Activated naive CD4-positive, alpha-beta T cell treated with anti-CD3 and anti-CD28 coated beads for 36 hours (primary cell): ENCODE results near the gene PTPRU. TPM values are rescaled to one million over a fixed set of nuclear protein-coding genes. Genes with fewer than 3 reads are reported as not detected.

Experiments
- CTCF ChIA-PET: fragments of 350-600 bp; sonication (Branson Sonifier 250); formaldehyde crosslinking; loops from one replicate; lab custom pipeline; 2021; ENCODE audit warnings: antibody characterized with exemption; lab: Charles Lee
- DNase-seq: peaks from one replicate; pipeline ENCODE4 v3.0.0-alpha.2; 2020
- H3K27ac Mint-ChIP-seq: one replicate; pipeline ENCODE4 v1.8.0; 2021; ENCODE audit warnings: mild to moderate bottlenecking, mixed read lengths
- H3K27me3 Mint-ChIP-seq: one replicate; pipeline ENCODE4 v1.8.0; 2021; ENCODE audit warnings: low read depth, mixed read lengths
- H3K36me3 Mint-ChIP-seq: one replicate; pipeline ENCODE4 v1.8.0; 2021; ENCODE audit warnings: low read depth, mixed read lengths
- H3K4me1 Mint-ChIP-seq: one replicate; pipeline ENCODE4 v1.8.0; 2021; ENCODE audit warnings: low read depth, mixed read lengths
- H3K4me3 Mint-ChIP-seq: one replicate; pipeline ENCODE4 v1.8.0; 2021; ENCODE audit warnings: mild to moderate bottlenecking, moderate library complexity, mixed read lengths
- H3K9me3 Mint-ChIP-seq: one replicate; pipeline ENCODE4 v1.8.0; 2021; ENCODE audit warnings: mixed read lengths
- intact Hi-C: fragments of 100-400 bp; cut with micrococcal nuclease; formaldehyde crosslinking; loops from one replicate; pipeline ENCODE4 v1.15.1; 2023
- total RNA-seq, 2 experiments: library from RNA; stranded (reverse); gene quantifications; one replicate each; pipeline ENCODE4 v1.2.3, GENCODE V29; 2021

The PTPRU gene
- total RNA-seq, 2 experiments from 2014 or later, result 0.15 to 0.38 TPM

DNA sequence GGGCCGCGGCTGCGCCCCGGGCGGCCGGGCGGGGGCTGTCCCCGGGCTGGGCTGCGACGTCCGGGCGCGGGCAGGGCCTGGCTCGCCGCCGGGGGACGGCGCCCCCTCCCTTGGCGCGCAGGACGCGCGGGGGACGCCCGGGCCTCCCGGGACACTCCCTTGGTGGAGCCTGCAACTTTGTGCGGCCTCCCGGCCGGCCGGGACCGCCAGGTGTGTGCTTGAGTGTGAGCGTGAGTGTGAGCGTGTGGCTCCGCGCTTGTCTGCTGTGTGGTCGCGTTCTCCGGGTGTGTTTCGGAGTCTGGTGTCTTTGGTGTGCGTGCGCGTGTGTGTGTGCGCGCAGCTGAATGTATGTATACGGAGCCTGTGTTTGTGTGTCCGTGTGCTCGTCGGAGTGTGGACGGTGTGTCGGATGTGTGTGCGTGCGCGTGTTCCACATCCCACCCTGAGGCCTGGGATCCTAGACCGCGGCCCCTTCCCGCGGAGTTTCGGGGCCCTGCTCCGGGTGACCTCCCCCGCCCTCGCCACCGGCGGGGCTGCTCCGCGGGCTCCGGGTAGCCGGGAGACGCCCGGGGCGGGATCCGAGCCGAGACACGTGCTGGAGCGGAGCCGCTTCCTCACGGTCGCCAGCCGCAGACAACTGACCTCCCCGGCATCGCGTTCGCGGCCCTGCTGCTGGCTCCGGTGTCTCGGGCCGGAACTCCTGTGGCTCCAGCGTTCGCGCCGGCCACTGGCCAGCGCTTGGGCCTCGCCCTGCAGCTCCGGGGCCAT, 1.7 kb downstream of the PTPRU start:
- no peak for DNase-seq
- CTCF ChIA-PET, result no interaction called here
- Mint-ChIP-seq H3K27ac (no peak overlapping the region), H3K9me3 (no peaks in the 10 kb centered on the region), H3K36me3 (no peaks in the 10 kb centered on the region), H3K4me3 (peak overlapping the region; percentile 58), H3K4me1 (peaks cover 14% of the 10 kb centered on the region), H3K27me3 (peaks cover 44% of the 10 kb centered on the region)
- intact Hi-C loops, result loop anchor here (2.0 to 10.0 kb wide), 5 partner anchors 107 to 1143 kb away; no protein-coding TSS in a partner anchor

DNA sequence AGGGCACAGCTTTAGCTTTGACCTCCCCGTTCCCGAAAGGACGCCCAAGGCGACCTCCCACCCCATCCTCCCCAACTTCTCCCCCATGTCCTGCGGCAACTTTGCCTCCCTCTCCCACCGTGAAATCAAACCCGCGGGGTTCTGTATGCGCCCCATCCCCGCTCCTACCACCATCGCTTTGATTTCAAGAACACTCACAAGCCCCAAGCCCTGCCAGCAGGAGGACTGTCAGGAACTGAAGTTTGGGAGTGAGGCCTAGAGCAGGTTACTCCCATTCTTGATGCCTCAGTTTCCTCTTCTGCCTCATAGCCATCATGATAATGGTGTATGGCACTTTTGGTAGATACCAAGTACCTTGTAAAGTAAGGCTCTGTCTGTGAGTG, 2.3 kb downstream of the PTPRU start:
- H3K27ac Mint-ChIP-seq, result no peak overlapping the region
- H3K9me3 Mint-ChIP-seq, result no peaks in the 10 kb centered on the region
- H3K36me3 Mint-ChIP-seq, result no peaks in the 10 kb centered on the region
- peaks cover 14% of the 10 kb centered on the region for H3K4me1 Mint-ChIP-seq
- DNase-seq, result no peak
- peaks cover 44% of the 10 kb centered on the region for H3K27me3 Mint-ChIP-seq
- intact Hi-C loops, result loop anchor here (5.0 to 10.0 kb wide), 3 partner anchors 106 to 849 kb away; no protein-coding TSS in a partner anchor
- CTCF ChIA-PET, result no interaction called here
- H3K4me3 Mint-ChIP-seq, result peak overlapping the region; percentile 29

DNA sequence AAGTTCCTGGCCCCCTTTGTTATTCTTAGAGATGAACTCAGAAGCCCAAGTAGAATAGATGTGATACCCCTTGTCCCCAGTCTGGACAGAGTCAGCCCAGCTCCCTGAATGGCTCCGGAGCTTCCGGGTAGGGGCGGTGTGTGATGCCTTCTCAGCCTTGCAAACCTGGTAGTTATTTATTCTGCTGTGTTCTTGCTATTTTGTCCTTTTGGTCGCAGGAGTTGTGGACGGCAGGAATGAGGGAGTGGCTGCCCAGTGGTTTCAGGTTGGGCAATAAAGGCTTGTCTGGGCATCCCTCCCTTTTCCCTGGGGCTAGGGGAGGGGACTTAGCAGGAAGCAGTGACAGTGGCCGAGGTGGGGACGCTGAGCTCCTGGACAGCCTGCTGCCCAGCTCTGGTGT, 2.8 kb downstream of the PTPRU start:
- H3K4me1 Mint-ChIP-seq, result peaks cover 14% of the 10 kb centered on the region
- CTCF ChIA-PET, result interaction anchor here (0.6 kb wide), 1 partner anchor 459 kb away, joined by 3 read pairs; no protein-coding TSS in a partner anchor
- H3K9me3 Mint-ChIP-seq, result no peaks in the 10 kb centered on the region
- H3K27me3 Mint-ChIP-seq, result peaks cover 44% of the 10 kb centered on the region
- no peak overlapping the region for H3K4me3 Mint-ChIP-seq
- H3K36me3 Mint-ChIP-seq, result no peaks in the 10 kb centered on the region
- intact Hi-C loops, result loop anchor here (5.0 to 10.0 kb wide), 3 partner anchors 106 to 848 kb away; no protein-coding TSS in a partner anchor
- no peak for DNase-seq
- H3K27ac Mint-ChIP-seq, result no peak overlapping the region

- H3K27me3 Mint-ChIP-seq, result peaks cover 41% of the 10 kb centered on the region
- H3K36me3 Mint-ChIP-seq, result no peaks in the 10 kb centered on the region
- H3K4me3 Mint-ChIP-seq, result no peak overlapping the region
- DNase-seq, result no peak
- intact Hi-C loops, result no loop called here
- no peaks in the 10 kb centered on the region for H3K9me3 Mint-ChIP-seq
- CTCF ChIA-PET, result no interaction called here
- peaks cover 14% of the 10 kb centered on the region for H3K4me1 Mint-ChIP-seq
- H3K27ac Mint-ChIP-seq, result no peak overlapping the region
Measured at GRCh38 chr1:29240400-29240837, 4.1 kb downstream of the PTPRU start.

- no peak for DNase-seq
- no peak overlapping the region for H3K27ac Mint-ChIP-seq
- peaks cover 14% of the 10 kb centered on the region for H3K4me1 Mint-ChIP-seq
- H3K27me3 Mint-ChIP-seq, result peaks cover 38% of the 10 kb centered on the region
- CTCF ChIA-PET, result no interaction called here
- H3K4me3 Mint-ChIP-seq, result no peak overlapping the region
- intact Hi-C loops, result no loop called here
- H3K36me3 Mint-ChIP-seq, result no peaks in the 10 kb centered on the region
- no peaks in the 10 kb centered on the region for H3K9me3 Mint-ChIP-seq
Measured at GRCh38 chr1:29240986-29241385, 4.7 kb downstream of the PTPRU start.

DNA sequence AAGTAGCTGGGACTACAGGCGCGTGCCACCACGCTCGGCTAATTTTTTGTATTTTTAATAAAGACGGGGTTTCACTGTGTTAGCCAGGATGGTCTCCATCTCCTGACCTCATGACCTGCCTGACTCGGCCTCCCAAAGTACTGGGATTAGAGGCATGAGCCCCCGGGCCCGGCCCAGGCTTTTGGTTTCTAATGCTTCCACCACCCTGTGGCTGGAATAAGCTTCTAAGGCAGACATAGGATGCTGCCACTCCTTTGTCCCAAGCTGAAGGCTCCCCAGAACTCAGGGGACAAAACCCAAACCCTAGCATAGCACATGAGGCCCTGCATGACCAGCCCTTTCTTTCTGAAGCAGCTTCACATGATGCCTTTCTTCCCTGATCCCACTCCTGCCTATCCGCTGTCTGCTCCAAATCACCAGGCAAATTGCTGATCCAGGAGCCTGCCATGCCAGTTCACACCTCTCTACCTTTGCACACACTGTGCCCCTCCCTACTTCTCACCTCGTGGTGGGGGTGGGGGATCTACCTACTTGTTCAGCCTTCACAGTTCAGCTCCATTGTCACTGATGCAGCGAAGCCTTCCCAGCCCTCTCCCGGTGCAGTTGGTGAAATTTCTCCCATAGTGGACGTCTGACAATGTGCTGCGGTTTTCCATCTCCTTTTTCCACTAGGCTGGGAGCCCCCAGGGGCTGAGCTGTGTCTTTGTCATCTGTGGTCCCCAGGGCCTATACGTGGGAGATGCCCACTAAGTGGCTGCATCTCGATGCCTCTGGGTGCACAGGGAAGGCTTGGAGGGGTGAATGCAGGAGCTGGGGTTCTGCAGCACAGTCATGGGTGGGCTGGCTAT, 6.9 kb downstream of the PTPRU start:
- Mint-ChIP-seq H3K4me1 (peaks cover 3% of the 10 kb centered on the region), H3K27ac (no peak overlapping the region), H3K9me3 (no peaks in the 10 kb centered on the region), H3K4me3 (no peak overlapping the region), H3K36me3 (no peaks in the 10 kb centered on the region), H3K27me3 (peaks cover 27% of the 10 kb centered on the region)
- DNase-seq, result no peak
- intact Hi-C loops, result no loop called here
- CTCF ChIA-PET, result interaction anchor here (0.6 kb wide), 1 partner anchor 143 kb away, joined by 4 read pairs; no protein-coding TSS in a partner anchor

GRCh38 chr1:29243871-29244200, 7.5 kb downstream of the PTPRU start:
- no peak overlapping the region for H3K4me3 Mint-ChIP-seq
- H3K27me3 Mint-ChIP-seq, result peaks cover 22% of the 10 kb centered on the region
- intact Hi-C loops, result no loop called here
- no peak overlapping the region for H3K27ac Mint-ChIP-seq
- CTCF ChIA-PET, result interaction anchor here (1.2 kb wide), 1 partner anchor 197 kb away, joined by 3 read pairs; no protein-coding TSS in a partner anchor
- DNase-seq, result no peak
- H3K4me1 Mint-ChIP-seq, result no peaks in the 10 kb centered on the region
- H3K36me3 Mint-ChIP-seq, result no peaks in the 10 kb centered on the region
- no peaks in the 10 kb centered on the region for H3K9me3 Mint-ChIP-seq

GRCh38 chr1:29245261-29245660, 8.9 kb downstream of the PTPRU start:
- DNase-seq, result no peak
- intact Hi-C loops, result no loop called here
- Mint-ChIP-seq H3K4me1 (no peaks in the 10 kb centered on the region), H3K9me3 (no peaks in the 10 kb centered on the region), H3K4me3 (no peak overlapping the region), H3K27me3 (peaks cover 10% of the 10 kb centered on the region), H3K36me3 (no peaks in the 10 kb centered on the region), H3K27ac (no peak overlapping the region)
- CTCF ChIA-PET, result no interaction called here

DNA sequence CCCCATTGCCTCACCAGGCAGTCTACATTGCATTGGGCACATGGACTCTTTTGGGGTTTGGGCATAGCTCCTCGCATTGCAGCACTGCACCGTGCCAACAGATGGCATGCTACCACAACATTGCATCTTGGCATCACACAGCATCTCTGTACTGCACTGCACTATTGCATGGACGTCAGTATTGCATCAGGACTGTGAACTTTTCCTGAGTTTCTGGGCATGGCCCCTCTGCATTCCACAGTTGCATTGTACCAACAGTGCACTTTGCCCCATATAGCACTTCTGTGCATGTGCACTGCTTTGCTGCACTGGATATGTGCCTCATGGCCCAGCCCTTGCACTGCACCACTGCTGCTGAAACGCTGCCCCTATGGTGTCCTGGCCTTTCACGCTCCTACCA, 9.6 kb downstream of the PTPRU start:
- CTCF ChIA-PET, result no interaction called here
- H3K4me1 Mint-ChIP-seq, result no peaks in the 10 kb centered on the region
- DNase-seq, result peak; percentile 38

GRCh38 chr1:29247044-29247443, 10.7 kb downstream of the PTPRU start:
- H3K36me3 Mint-ChIP-seq, result no peaks in the 10 kb centered on the region
- CTCF ChIA-PET, result no interaction called here
- H3K4me3 Mint-ChIP-seq, result no peak overlapping the region
- no peak for DNase-seq
- no peak overlapping the region for H3K27ac Mint-ChIP-seq
- no peaks in the 10 kb centered on the region for H3K9me3 Mint-ChIP-seq
- no peaks in the 10 kb centered on the region for H3K4me1 Mint-ChIP-seq
- intact Hi-C loops, result no loop called here
- H3K27me3 Mint-ChIP-seq, result peaks cover 2% of the 10 kb centered on the region

More for the DNA sequence above, 9.6 kb downstream of the PTPRU start:
- H3K27ac Mint-ChIP-seq, result no peak overlapping the region
- peaks cover 7% of the 10 kb centered on the region for H3K27me3 Mint-ChIP-seq
- H3K9me3 Mint-ChIP-seq, result no peaks in the 10 kb centered on the region
- H3K36me3 Mint-ChIP-seq, result no peaks in the 10 kb centered on the region
- no peak overlapping the region for H3K4me3 Mint-ChIP-seq
- intact Hi-C loops, result no loop called here

DNA sequence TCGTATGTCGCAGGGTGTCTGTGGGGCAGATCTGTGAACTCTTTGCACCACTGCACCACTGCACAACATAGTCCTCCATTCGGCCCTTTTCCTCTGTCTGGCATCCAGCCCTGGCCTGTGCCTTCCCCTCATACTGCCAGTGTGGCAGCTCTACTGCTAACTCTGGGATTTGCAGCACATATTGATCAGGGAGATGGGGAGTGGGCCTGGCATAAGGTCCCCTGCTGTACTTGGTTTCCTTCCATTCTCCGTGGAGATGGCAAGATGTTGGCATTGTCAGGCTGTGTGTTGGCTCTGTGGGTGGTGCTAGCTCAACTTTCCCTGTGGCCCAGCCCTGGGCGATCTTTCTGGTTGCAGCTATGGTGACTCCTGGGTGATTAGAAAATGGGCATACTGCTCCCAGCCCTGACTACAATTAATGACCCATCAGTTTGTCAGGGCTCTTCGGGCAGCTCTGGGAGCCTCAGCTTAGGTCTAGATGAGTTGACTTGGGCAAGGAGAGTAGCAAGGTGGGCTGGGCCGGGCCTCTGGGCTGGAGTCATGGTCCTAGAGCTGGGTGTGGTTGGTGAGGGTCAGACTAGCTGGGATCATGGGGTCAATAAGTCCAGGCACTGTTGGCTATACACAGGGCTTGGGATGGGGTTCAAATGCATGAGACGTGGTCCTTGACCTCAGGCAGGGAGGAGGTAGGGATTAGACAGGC, 11.4 kb downstream of the PTPRU start:
- Mint-ChIP-seq H3K36me3 (no peaks in the 10 kb centered on the region), H3K4me3 (no peak overlapping the region), H3K27me3 (peaks cover 2% of the 10 kb centered on the region), H3K27ac (no peak overlapping the region), H3K9me3 (no peaks in the 10 kb centered on the region), H3K4me1 (no peaks in the 10 kb centered on the region)
- intact Hi-C loops, result no loop called here
- DNase-seq, result no peak
- CTCF ChIA-PET, result no interaction called here

- Mint-ChIP-seq H3K9me3 (no peaks in the 10 kb centered on the region), H3K27ac (no peak overlapping the region), H3K27me3 (peaks cover 2% of the 10 kb centered on the region), H3K4me1 (no peaks in the 10 kb centered on the region), H3K36me3 (no peaks in the 10 kb centered on the region), H3K4me3 (no peak overlapping the region)
- intact Hi-C loops, result no loop called here
- CTCF ChIA-PET, result no interaction called here
- DNase-seq, result no peak
Measured at GRCh38 chr1:29248409-29248808, 12.1 kb downstream of the PTPRU start.
